ENCODE measurements around the gene PTGES2. TPM values are rescaled to one million over a fixed set of nuclear protein-coding genes. Genes with fewer than 3 reads are reported as not detected.

PTGES2 gene
- polyA plus RNA-seq, 1 of the 3 experiments (the other 2 are of a cell fraction): 141 TPM

- TF ChIP-seq CTCF (IDR thresholded peaks at IDR 0.05) (no peak), YY1 (IDR thresholded peaks at IDR 0.05; ENCODE audit: low read depth) (no peak), GATA2 (CRISPR knock-in tag; IDR thresholded peaks at IDR 0.05) (no peak), NRF1 (IDR thresholded peaks at IDR 0.05; ENCODE audit: low read depth, low read length) (no peak)
Observed at GRCh38 chr9:128142596-128142995, 15.1 kb upstream of the PTGES2 start (continued).

GRCh38 chr9:128142061-128142460, 14.5 kb upstream of the PTGES2 start:
- 78% methylated on average over 3 of the region's 4 CpGs for WGBS (ENCODE audit: low lambda C conversion rate)
- no peaks in the 10 kb centered on the region for H3K79me2 ChIP-seq (ENCODE audit: insufficient read depth)
- H3K27me3 ChIP-seq (ENCODE audit: insufficient read depth): no peaks in the 10 kb centered on the region
- H3K36me3 ChIP-seq (replicated peaks in 1 of 2; ENCODE audit: control insufficient read depth in 1 of 2, insufficient read depth in 2 of 2, low read length in 1 of 2): no peaks in the 10 kb centered on the region
- ChIA-PET POLR2A (no interaction called here), CTCF (interaction anchor here (1.7 kb wide), 1 partner anchor 24 kb away, joined by 10 read pairs; no protein-coding TSS in a partner anchor)
- no peak overlapping the region for H2AFZ ChIP-seq (ENCODE audit: low read depth)
- H3K27ac ChIP-seq (ENCODE audit: low read depth in 2 of 2, low read length in 1 of 2): no peak overlapping the region
- TF ChIP-seq SMC3 (IDR thresholded peaks at IDR 0.05; ENCODE audit: low read depth, low read length) (no peak), MAX (IDR thresholded peaks at IDR 0.05; ENCODE audit: low read depth) (no peak), RCOR1 (IDR thresholded peaks at IDR 0.05; ENCODE audit: low read length) (no peak), TEAD4 (IDR thresholded peaks at IDR 0.05; ENCODE audit: borderline replicate concordance, insufficient read depth) (no peak), FOXM1 (IDR thresholded peaks at IDR 0.05; ENCODE audit: low read depth) (no peak)
- no peaks in the 10 kb centered on the region for H3K9me3 ChIP-seq
- H3K9ac ChIP-seq: no peak overlapping the region
- H4K20me1 ChIP-seq (ENCODE audit: insufficient read depth): no peaks in the 10 kb centered on the region
- H3F3A ChIP-seq (replicated peaks; ENCODE audit: insufficient read depth): no peaks in the 10 kb centered on the region
- no peak overlapping the region for H3K4me3 ChIP-seq (ENCODE audit: low read depth in 2 of 2, low read length in 1 of 2)
- H3K9me2 ChIP-seq: no peaks in the 10 kb centered on the region
- H3K4me2 ChIP-seq: no peak overlapping the region
- no peak for DNase-seq
- no peaks in the 10 kb centered on the region for H3K4me1 ChIP-seq (ENCODE audit: control insufficient read depth in 1 of 2, insufficient read depth in 2 of 2, low read depth in 1 of 2, low read length in 1 of 2)

- POLR2A ChIA-PET: no interaction called here
- Histone ChIP-seq H3K4me2 (no peak overlapping the region), H3K9ac (no peak overlapping the region)
Observed at GRCh38 chr9:128141604-128142003, 14.1 kb upstream of the PTGES2 start.

More at GRCh38 chr9:128141604-128142003, 14.1 kb upstream of the PTGES2 start:
- whole genome bisulfite sequencing (ENCODE audit: low lambda C conversion rate): 90% methylated on average over 3 of the region's 3 CpGs
- Histone ChIP-seq H3K9me2 (no peaks in the 10 kb centered on the region), H3K4me3 (ENCODE audit: low read depth in 2 of 2, low read length in 1 of 2) (no peak overlapping the region), H4K20me1 (ENCODE audit: insufficient read depth) (no peaks in the 10 kb centered on the region), H3K27me3 (ENCODE audit: insufficient read depth) (no peaks in the 10 kb centered on the region), H3K4me1 (ENCODE audit: control insufficient read depth in 1 of 2, insufficient read depth in 2 of 2, low read depth in 1 of 2, low read length in 1 of 2) (no peaks in the 10 kb centered on the region), H3K27ac (ENCODE audit: low read depth in 2 of 2, low read length in 1 of 2) (no peak overlapping the region), H3K36me3 (replicated peaks in 1 of 2; ENCODE audit: control insufficient read depth in 1 of 2, insufficient read depth in 2 of 2, low read length in 1 of 2) (no peaks in the 10 kb centered on the region), H3K79me2 (ENCODE audit: insufficient read depth) (no peaks in the 10 kb centered on the region), H3F3A (replicated peaks; ENCODE audit: insufficient read depth) (no peaks in the 10 kb centered on the region), H2AFZ (ENCODE audit: low read depth) (no peak overlapping the region), H3K9me3 (no peaks in the 10 kb centered on the region)
- no peak for DNase-seq
- CTCF ChIA-PET: interaction anchor here (1.7 kb wide), 1 partner anchor 24 kb away, joined by 10 read pairs; no protein-coding TSS in a partner anchor
- TF ChIP-seq EP300 (IDR thresholded peaks at IDR 0.05; ENCODE audit: borderline replicate concordance in 1 of 2, low read depth in 1 of 2, low read length in 1 of 2): no peak
- no peak for TF ChIP-seq MEF2A (IDR thresholded peaks at IDR 0.05; ENCODE audit: borderline replicate concordance, low read depth)
